IMR-90 (cell line): ENCODE measurements around the gene SLC16A9. TPM values are rescaled to one million over a fixed set of nuclear protein-coding genes. Genes with fewer than 3 reads are reported as not detected.

Experiments used
- ATAC-seq: fragments of 200-7000 bp; cut with Tn5 transposase; 2 replicates; pipeline ENCODE4 v1.9.1; 2020; ENCODE audit warnings: low read depth, mild to moderate bottlenecking, moderate library complexity
- BruUV-seq: library from RNA; stranded (reverse); fragments of 400-500 nt; replicated peaks from 2 replicates; lab custom pipeline; 2021; lab: Mats Ljungman, UMichigan
- CTCF ChIA-PET: fragments of 300-600 bp; formaldehyde crosslinking; extraction: SDS; loops from one replicate; lab custom pipeline; 2021; ENCODE audit warnings: antibody characterized with exemption; lab: Yijun Ruan, JAX
- POLR2A ChIA-PET: fragments of 300-600 bp; sonication (Branson Sonifier 250); formaldehyde crosslinking; loops from one replicate; lab custom pipeline; 2022; ENCODE audit warnings: antibody characterized with exemption; ENCODE audit not compliant: unreplicated experiment; lab: Charles Lee
- DNase-seq: peaks from one replicate; pipeline ENCODE4 v3.0.0; 2013
- H2AFZ ChIP-seq: replicated peaks from 2 replicates; pipeline ENCODE3; 2013; ENCODE audit warnings: low read length, mild to moderate bottlenecking; ENCODE audit not compliant: poor library complexity
- H2AK5ac ChIP-seq: 2 replicates; pipeline ENCODE4 v1.6.1; 2013; ENCODE audit warnings: low read depth, low read length, inconsistent platforms
- H2AK9ac ChIP-seq: replicated peaks from 2 replicates; pipeline ENCODE3; 2013; ENCODE audit warnings: mild to moderate bottlenecking, low read depth, low read length, moderate library complexity; ENCODE audit not compliant: poor library complexity
- H2BK120ac ChIP-seq: 2 replicates; pipeline ENCODE4 v1.6.1; 2013; ENCODE audit warnings: low read depth, low read length, inconsistent platforms
- H2BK15ac ChIP-seq: 3 replicates; pipeline ENCODE4 v1.6.1; 2013; ENCODE audit warnings: low read depth, low read length, inconsistent platforms
- H2BK20ac ChIP-seq: 2 replicates; pipeline ENCODE4 v1.6.1; 2013; ENCODE audit warnings: low read depth, mild to moderate bottlenecking, inconsistent platforms, low read length, moderate library complexity
- H2BK5ac ChIP-seq: 2 replicates; pipeline ENCODE4 v1.6.1; 2013; ENCODE audit warnings: mild to moderate bottlenecking, low read depth, low read length, inconsistent platforms; ENCODE audit not compliant: poor library complexity, severe bottlenecking
- H3K14ac ChIP-seq: replicated peaks from 2 replicates; pipeline ENCODE4 v1.6.1; 2013; ENCODE audit warnings: low read depth, low read length, inconsistent platforms
- H3K18ac ChIP-seq: 2 replicates; pipeline ENCODE4 v1.6.1; 2013; ENCODE audit warnings: low read depth, low read length, control low read depth
- H3K23ac ChIP-seq: 2 replicates; pipeline ENCODE4 v1.6.1; 2013; ENCODE audit warnings: low read depth, low read length, inconsistent platforms
- H3K27ac ChIP-seq: 2 replicates; pipeline ENCODE4 v1.5.1; 2013; ENCODE audit warnings: mild to moderate bottlenecking, control low read depth, low read length; ENCODE audit not compliant: insufficient read depth
- H3K27me3 ChIP-seq: 2 replicates; pipeline ENCODE4 v1.6.1; 2013; ENCODE audit warnings: low read length; ENCODE audit not compliant: control insufficient read depth, insufficient read depth
- H3K36me3 ChIP-seq: 2 replicates; pipeline ENCODE4 v1.6.1; 2013; ENCODE audit warnings: low read length, mixed read lengths; ENCODE audit not compliant: control insufficient read depth, insufficient read depth
- H3K4ac ChIP-seq: 2 replicates; pipeline ENCODE4 v1.6.1; 2013; ENCODE audit warnings: low read depth, low read length, inconsistent platforms
- H3K4me1 ChIP-seq: 2 replicates; pipeline ENCODE4 v1.6.1; 2013; ENCODE audit warnings: low read length, mixed read lengths; ENCODE audit not compliant: control insufficient read depth, insufficient read depth
- H3K4me2 ChIP-seq: 2 replicates; pipeline ENCODE4 v1.6.1; 2013; ENCODE audit warnings: low read depth, mild to moderate bottlenecking, control low read depth, low read length, moderate library complexity
- H3K4me3 ChIP-seq: 2 replicates; pipeline ENCODE4 v1.5.1; 2013; ENCODE audit warnings: low read depth, mild to moderate bottlenecking, control low read depth, low read length, moderate library complexity; ENCODE audit not compliant: insufficient read depth
- H3K56ac ChIP-seq: 2 replicates; pipeline ENCODE4 v1.6.1; 2013; ENCODE audit warnings: low read length, inconsistent platforms; ENCODE audit not compliant: insufficient read depth; ENCODE audit errors: extremely low read depth
- H3K79me1 ChIP-seq, 2 experiments: 2 replicates each; pipeline ENCODE4 v1.6.1; 2013; ENCODE audit warnings: low read length in 2 of 2, inconsistent platforms in 1 of 2, low read depth in 1 of 2
- H3K9ac ChIP-seq: 2 replicates; pipeline ENCODE4 v1.6.1; 2013; ENCODE audit warnings: low read depth, low read length, control low read depth
- H3K9me1 ChIP-seq: 2 replicates; pipeline ENCODE4 v1.6.1; 2013; ENCODE audit warnings: low read length, inconsistent platforms; ENCODE audit not compliant: insufficient read depth
- H3K9me3 ChIP-seq: 2 replicates; pipeline ENCODE4 v1.6.1; 2013; ENCODE audit warnings: low read length; ENCODE audit not compliant: control insufficient read depth, insufficient read depth
- H4K20me1 ChIP-seq: 2 replicates; pipeline ENCODE4 v1.6.1; 2013; ENCODE audit warnings: low read length, inconsistent platforms; ENCODE audit not compliant: insufficient read depth
- H4K5ac ChIP-seq: 2 replicates; pipeline ENCODE4 v1.6.1; 2013; ENCODE audit warnings: mild to moderate bottlenecking, low read depth, low read length, control low read depth
- H4K8ac ChIP-seq, 2 experiments: 2 replicates each; pipeline ENCODE4 v1.6.1; 2013; ENCODE audit warnings: low read depth in 2 of 2, low read length in 2 of 2, control low read depth in 1 of 2, inconsistent platforms in 1 of 2
- H4K91ac ChIP-seq: 2 replicates; pipeline ENCODE4 v1.6.1; 2013; ENCODE audit warnings: low read depth, low read length, inconsistent platforms; ENCODE audit not compliant: insufficient read depth
- CEBPB ChIP-seq: IDR thresholded peaks from 2 replicates; pipeline ENCODE4 v1.6.1; 2012; ENCODE audit warnings: low read depth, low read length, improper control_type of control experiment
- ELK1 ChIP-seq: fragments of 150-350 bp; IDR thresholded peaks from 2 replicates; pipeline ENCODE4 v1.6.1; 2016; ENCODE audit warnings: low read depth, mild to moderate bottlenecking, low read length, moderate library complexity, borderline replicate concordance
- MAFK ChIP-seq: IDR thresholded peaks from 2 replicates; pipeline ENCODE4 v1.6.1; 2012; ENCODE audit warnings: low read depth, low read length, improper control_type of control experiment
- MAZ ChIP-seq: IDR thresholded peaks from 2 replicates; pipeline ENCODE4 v1.6.1; 2012; ENCODE audit warnings: low read depth, mild to moderate bottlenecking, low read length, improper control_type of control experiment, moderate library complexity, borderline replicate concordance
- POLR2A ChIP-seq: IDR thresholded peaks from 2 replicates; pipeline ENCODE4 v1.6.1; 2012; ENCODE audit warnings: mild to moderate bottlenecking, low read depth, low read length
- RCOR1 ChIP-seq: IDR thresholded peaks from 2 replicates; pipeline ENCODE4 v1.6.1; 2012; ENCODE audit warnings: mild to moderate bottlenecking, low read length, improper control_type of control experiment; ENCODE audit not compliant: insufficient replicate concordance
- RFX5 ChIP-seq: IDR thresholded peaks from 2 replicates; pipeline ENCODE4 v1.8.0; 2012; ENCODE audit warnings: low read depth, mild to moderate bottlenecking, low read length, moderate library complexity
- SMC3 ChIP-seq: fragments of 150-350 bp; IDR thresholded peaks from 2 replicates; pipeline ENCODE4 v1.6.1; 2016; ENCODE audit warnings: low read depth, mild to moderate bottlenecking, antibody characterized with exemption, low read length, moderate library complexity
- dilution Hi-C: fragments of 300-500 bp; cut with HindIII; formaldehyde crosslinking; loops from one replicate; pipeline ENCODE4 v1.14.3; 2018; ENCODE audit warnings: low sequenced_read_pairs; ENCODE audit not compliant: unreplicated experiment
- in situ Hi-C: fragments of 300-500 bp; cut with MboI; formaldehyde crosslinking; loops from 3 replicates; pipeline ENCODE4 v1.14.3; 2019; ENCODE audit warnings: low sequenced_read_pairs, inconsistent platforms, mixed read lengths
- intact Hi-C: fragments of 100-400 bp; cut with micrococcal nuclease; formaldehyde crosslinking; loops from 2 replicates; pipeline ENCODE4 v1.10.0; 2022
- polyA plus RNA-seq, 3 experiments: library from polyadenylated mRNA; depleted of rRNA; stranded (reverse); fragments of >200 nt; gene quantifications; 2 replicates each; pipeline ENCODE4 v1.2.3, GENCODE V29; 2012; ENCODE audit warnings: low replicate concordance in 1 of 3
- total RNA-seq: library from RNA; depleted of rRNA; stranded (reverse); fragments of >200 nt; gene quantifications from 2 replicates; pipeline ENCODE4 v1.2.3, GENCODE V29; 2012

The SLC16A9 gene
- total and polyA plus RNA-seq, 2 of the 4 experiments (the other 2 are of a cell fraction): 0.18 to 0.26 TPM

GRCh38 chr10:59631237-59631636, 78.4 kb downstream of the SLC16A9 start:
- Histone ChIP-seq H3K9me3 (no peaks in the 10 kb centered on the region), H3K56ac (no peak overlapping the region), H3K27ac (no peak overlapping the region), H4K5ac (no peak overlapping the region), H3K79me1 (no peaks in the 10 kb centered on the region), H3K18ac (no peak overlapping the region), H4K8ac (no peak overlapping the region), H2BK20ac (no peak overlapping the region), H3K27me3 (peaks cover 11% of the 10 kb centered on the region), H4K20me1 (no peaks in the 10 kb centered on the region), H2BK120ac (no peak overlapping the region), H4K91ac (no peak overlapping the region), H2AK5ac (no peak overlapping the region), H3K4me1 (no peaks in the 10 kb centered on the region), H3K9me1 (no peaks in the 10 kb centered on the region), H3K4me3 (no peak overlapping the region), H2BK15ac (no peak overlapping the region), H2BK5ac (no peak overlapping the region), H2AFZ (no peak overlapping the region), H3K14ac (no peak overlapping the region), H3K4ac (no peak overlapping the region), H3K4me2 (no peak overlapping the region), H2AK9ac (no peak overlapping the region), H3K23ac (no peak overlapping the region), H3K9ac (no peak overlapping the region), H3K36me3 (no peaks in the 10 kb centered on the region)
- ATAC-seq (no peak), DNase-seq (no peak)
- TF ChIP-seq MAFK (no peak), POLR2A (no peak), RCOR1 (no peak), ELK1 (no peak), MAZ (no peak), CEBPB (no peak), RFX5 (no peak), SMC3 (no peak)
- dilution Hi-C loops (no loop called here), in situ Hi-C loops (loop anchor here (10.0 to 25.0 kb wide), 4 partner anchors 174 to 806 kb away; no protein-coding TSS in a partner anchor), intact Hi-C loops (no loop called here)
- ChIA-PET CTCF (interaction anchor here (0.7 kb wide), 1 partner anchor 9 kb away, joined by 4 read pairs; no protein-coding TSS in a partner anchor), POLR2A (no interaction called here)
- no TSS peak for BruUV-seq
